ENCODE data around the gene C2orf15. TPM values are rescaled to one million over a fixed set of nuclear protein-coding genes. Genes with fewer than 3 reads are reported as not detected.

The C2orf15 gene
- polyA plus RNA-seq, 1 donor from 2014 or later, result 12.8 TPM

GRCh38 chr2:99106913-99107312 lies 34.6 kb upstream of the C2orf15 start:
- Histone ChIP-seq H3K79me2 (replicated peaks; ENCODE audit: insufficient read depth, low read length) (no peaks in the 10 kb centered on the region), H2AFZ (ENCODE audit: low read depth, low read length) (no peak overlapping the region), H3K36me3 (ENCODE audit: insufficient read depth, low read length) (no peaks in the 10 kb centered on the region), H3K9me3 (ENCODE audit: low read length) (no peaks in the 10 kb centered on the region), H3K9me2 (ENCODE audit: insufficient read depth, low read length) (no peaks in the 10 kb centered on the region), H3K27me3 (ENCODE audit: insufficient read depth, low read depth, low read length) (no peaks in the 10 kb centered on the region), H4K20me1 (ENCODE audit: insufficient read depth) (no peaks in the 10 kb centered on the region), H3K4me3 (ENCODE audit: low read length) (no peak overlapping the region), H3K4me2 (ENCODE audit: low read length) (no peak overlapping the region), H3K9ac (ENCODE audit: low read length) (no peak overlapping the region), H3F3A (ENCODE audit: insufficient read depth, low read length, poor library complexity, severe bottlenecking) (no peaks in the 10 kb centered on the region), H3K27ac (ENCODE audit: low read length) (no peak overlapping the region)
- no peak for TF ChIP-seq EZH2 (IDR thresholded peaks at IDR 0.05; ENCODE audit: borderline replicate concordance, insufficient read depth, low read length, poor library complexity, severe bottlenecking)
- TF ChIP-seq TAF1 (IDR thresholded peaks at IDR 0.05; ENCODE audit: low read depth), result no peak
- no peak for TF ChIP-seq SMC3 (conservative IDR thresholded peaks at IDR 0.05; ENCODE audit: poor library complexity)
- no peak for TF ChIP-seq REST (IDR thresholded peaks at IDR 0.05; ENCODE audit: borderline replicate concordance)
- no peak for TF ChIP-seq MXI1 (conservative IDR thresholded peaks at IDR 0.05; ENCODE audit: poor library complexity, severe bottlenecking)
- no peak for TF ChIP-seq CTCF (IDR thresholded peaks at IDR 0.05; ENCODE audit: poor library complexity, severe bottlenecking)
- TF ChIP-seq EP300 (conservative IDR thresholded peaks at IDR 0.05; ENCODE audit: poor library complexity, severe bottlenecking), result no peak
- TF ChIP-seq RAD21 (conservative IDR thresholded peaks at IDR 0.05), result no peak
- TF ChIP-seq POLR2AphosphoS5 (IDR thresholded peaks at IDR 0.05), result no peak

- Histone ChIP-seq H2AFZ (ENCODE audit: low read depth, low read length) (no peak overlapping the region), H3K27me3 (ENCODE audit: insufficient read depth, low read depth, low read length) (no peaks in the 10 kb centered on the region), H4K20me1 (ENCODE audit: insufficient read depth) (no peaks in the 10 kb centered on the region), H3K9ac (ENCODE audit: low read length) (no peak overlapping the region), H3K4me3 (ENCODE audit: low read length) (no peak overlapping the region), H3K9me3 (ENCODE audit: low read length) (no peaks in the 10 kb centered on the region), H3K36me3 (ENCODE audit: insufficient read depth, low read length) (no peaks in the 10 kb centered on the region), H3K27ac (ENCODE audit: low read length) (no peak overlapping the region), H3K79me2 (replicated peaks; ENCODE audit: insufficient read depth, low read length) (no peaks in the 10 kb centered on the region), H3K4me2 (ENCODE audit: low read length) (no peak overlapping the region), H3F3A (ENCODE audit: insufficient read depth, low read length, poor library complexity, severe bottlenecking) (no peaks in the 10 kb centered on the region), H3K9me2 (ENCODE audit: insufficient read depth, low read length) (no peaks in the 10 kb centered on the region)
- TF ChIP-seq TAF1 (IDR thresholded peaks at IDR 0.05; ENCODE audit: low read depth), result no peak
Measured at GRCh38 chr2:99111236-99111635, 30.3 kb upstream of the C2orf15 start.

GRCh38 chr2:99111945-99112344 lies 29.6 kb upstream of the C2orf15 start:
- Histone ChIP-seq H3K36me3 (ENCODE audit: insufficient read depth, low read length) (no peaks in the 10 kb centered on the region), H3K27me3 (ENCODE audit: insufficient read depth, low read depth, low read length) (no peaks in the 10 kb centered on the region), H2AFZ (ENCODE audit: low read depth, low read length) (no peak overlapping the region), H3K9ac (ENCODE audit: low read length) (no peak overlapping the region), H3K4me3 (ENCODE audit: low read length) (no peak overlapping the region), H3F3A (ENCODE audit: insufficient read depth, low read length, poor library complexity, severe bottlenecking) (no peaks in the 10 kb centered on the region), H3K27ac (ENCODE audit: low read length) (no peak overlapping the region), H4K20me1 (ENCODE audit: insufficient read depth) (no peaks in the 10 kb centered on the region), H3K9me3 (ENCODE audit: low read length) (no peaks in the 10 kb centered on the region), H3K9me2 (ENCODE audit: insufficient read depth, low read length) (no peaks in the 10 kb centered on the region), H3K79me2 (replicated peaks; ENCODE audit: insufficient read depth, low read length) (no peaks in the 10 kb centered on the region), H3K4me2 (ENCODE audit: low read length) (no peak overlapping the region)
- TF ChIP-seq CTCF (IDR thresholded peaks at IDR 0.05; ENCODE audit: poor library complexity, severe bottlenecking) (no peak), TAF1 (IDR thresholded peaks at IDR 0.05; ENCODE audit: low read depth) (no peak), EZH2 (IDR thresholded peaks at IDR 0.05; ENCODE audit: borderline replicate concordance, insufficient read depth, low read length, poor library complexity, severe bottlenecking) (no peak), EP300 (conservative IDR thresholded peaks at IDR 0.05; ENCODE audit: poor library complexity, severe bottlenecking) (no peak), MXI1 (conservative IDR thresholded peaks at IDR 0.05; ENCODE audit: poor library complexity, severe bottlenecking) (no peak), POLR2AphosphoS5 (IDR thresholded peaks at IDR 0.05) (no peak), RAD21 (conservative IDR thresholded peaks at IDR 0.05) (no peak), REST (IDR thresholded peaks at IDR 0.05; ENCODE audit: borderline replicate concordance) (no peak), SMC3 (conservative IDR thresholded peaks at IDR 0.05; ENCODE audit: poor library complexity) (no peak)
